Stomach smooth muscle (tissue), 2 donors: ENCODE data around the gene CPN2.

Source experiments
- H3K27ac ChIP-seq: one replicate; pipeline ENCODE4 v1.7.0; 2013; ENCODE audit warnings: mild to moderate bottlenecking, low read length, inconsistent platforms
- H3K27me3 ChIP-seq, 2 donors: one replicate each; pipeline ENCODE4 v1.7.0; 2013; ENCODE audit warnings: low read length in 2 of 2; ENCODE audit not compliant: insufficient read depth in 2 of 2, control insufficient read depth in 1 of 2
- H3K36me3 ChIP-seq, 2 donors: one replicate each; pipeline ENCODE4 v1.7.0; 2013; ENCODE audit warnings: low read length in 2 of 2; ENCODE audit not compliant: control insufficient read depth in 2 of 2, insufficient read depth in 2 of 2
- H3K4me1 ChIP-seq: one replicate; pipeline ENCODE4 v1.7.0; 2013; ENCODE audit warnings: low read length; ENCODE audit not compliant: control insufficient read depth, insufficient read depth
- H3K4me3 ChIP-seq, 2 donors: one replicate each; pipeline ENCODE4 v1.7.0; 2013; ENCODE audit warnings: low read length in 2 of 2
- H3K9ac ChIP-seq, 2 donors: one replicate each; pipeline ENCODE4 v1.7.0; 2013; ENCODE audit warnings: low read length in 2 of 2, mild to moderate bottlenecking in 1 of 2
- H3K9me3 ChIP-seq, 2 donors: one replicate each; pipeline ENCODE4 v1.7.0; 2013; ENCODE audit warnings: low read length in 2 of 2; ENCODE audit not compliant: control insufficient read depth in 2 of 2
- donor health status: healthy.
- donor health status: Pancreatic carcinoma.

The CPN2 gene

GRCh38 chr3:194304186-194304917 lies 46.8 kb downstream of the CPN2 start:
- H3K9me3 ChIP-seq, result no peaks in the 10 kb centered on the region
- H3K9ac ChIP-seq, result no peak overlapping the region
- no peak overlapping the region for H3K27ac ChIP-seq
- no peaks in the 10 kb centered on the region for H3K27me3 ChIP-seq
- H3K36me3 ChIP-seq, result no peaks in the 10 kb centered on the region
- H3K4me1 ChIP-seq, result peaks cover 7% of the 10 kb centered on the region
- no peak overlapping the region for H3K4me3 ChIP-seq

GRCh38 chr3:194303749-194304148 lies 47.4 kb downstream of the CPN2 start:
- H3K9me3 ChIP-seq, result no peaks in the 10 kb centered on the region
- no peaks in the 10 kb centered on the region for H3K27me3 ChIP-seq

GRCh38 chr3:194301730-194302129 lies 49.4 kb downstream of the CPN2 start:
- H3K9me3 ChIP-seq, result no peaks in the 10 kb centered on the region
- H3K36me3 ChIP-seq, result no peaks in the 10 kb centered on the region
- H3K4me1 ChIP-seq, result peaks cover 7% of the 10 kb centered on the region
- H3K4me3 ChIP-seq, result no peak overlapping the region
- no peak overlapping the region for H3K9ac ChIP-seq
- no peak overlapping the region for H3K27ac ChIP-seq
- no peaks in the 10 kb centered on the region for H3K27me3 ChIP-seq

More at GRCh38 chr3:194303749-194304148, 47.4 kb downstream of the CPN2 start:
- Histone ChIP-seq H3K4me1 (peaks cover 7% of the 10 kb centered on the region), H3K4me3 (no peak overlapping the region), H3K36me3 (no peaks in the 10 kb centered on the region), H3K27ac (no peak overlapping the region), H3K9ac (no peak overlapping the region)

GRCh38 chr3:194300936-194301335 lies 50.2 kb downstream of the CPN2 start:
- Histone ChIP-seq H3K9ac (no peak overlapping the region), H3K36me3 (no peaks in the 10 kb centered on the region), H3K27ac (peak overlapping the region; percentile 64), H3K4me3 (no peak overlapping the region), H3K9me3 (no peaks in the 10 kb centered on the region), H3K27me3 (peaks cover 0 to 2% of the 10 kb centered on the region in 2 donors), H3K4me1 (peaks cover 11% of the 10 kb centered on the region)

- H3K27ac ChIP-seq, result peak overlapping the region; percentile 64
Measured at GRCh38 chr3:194300382-194300758, 50.8 kb downstream of the CPN2 start.

GRCh38 chr3:194298331-194299227 lies 52.5 kb downstream of the CPN2 start:
- H3K27me3 ChIP-seq, result peaks cover 0 to 2% of the 10 kb centered on the region in 2 donors
- H3K27ac ChIP-seq, result no peak overlapping the region
- no peaks in the 10 kb centered on the region for H3K36me3 ChIP-seq
- H3K4me1 ChIP-seq, result peaks cover 11% of the 10 kb centered on the region
- H3K4me3 ChIP-seq, result no peak overlapping the region
- H3K9ac ChIP-seq, result no peak overlapping the region
- H3K9me3 ChIP-seq, result no peaks in the 10 kb centered on the region

More at GRCh38 chr3:194300382-194300758, 50.8 kb downstream of the CPN2 start:
- Histone ChIP-seq H3K36me3 (no peaks in the 10 kb centered on the region), H3K4me3 (no peak overlapping the region), H3K4me1 (peaks cover 11% of the 10 kb centered on the region), H3K27me3 (peaks cover 0 to 2% of the 10 kb centered on the region in 2 donors), H3K9ac (peak overlapping the region; percentile 41 to 51), H3K9me3 (no peaks in the 10 kb centered on the region)

GRCh38 chr3:194296454-194297263 lies 54.5 kb downstream of the CPN2 start:
- no peak overlapping the region for H3K9ac ChIP-seq
- no peaks in the 10 kb centered on the region for H3K9me3 ChIP-seq
- peak overlapping the region in 1 of 2 donors; percentile 47 for H3K4me3 ChIP-seq
- no peak overlapping the region for H3K27ac ChIP-seq
- H3K36me3 ChIP-seq, result no peaks in the 10 kb centered on the region
- peaks cover 0 to 2% of the 10 kb centered on the region in 2 donors for H3K27me3 ChIP-seq
- peaks cover 11% of the 10 kb centered on the region for H3K4me1 ChIP-seq

- Histone ChIP-seq H3K27ac (no peak overlapping the region), H3K27me3 (peaks cover 0 to 2% of the 10 kb centered on the region in 2 donors), H3K36me3 (no peaks in the 10 kb centered on the region), H3K4me1 (peaks cover 4% of the 10 kb centered on the region), H3K9ac (no peak overlapping the region), H3K4me3 (no peak overlapping the region), H3K9me3 (no peaks in the 10 kb centered on the region)
Measured at GRCh38 chr3:194294895-194295214, 56.3 kb downstream of the CPN2 start.

- Histone ChIP-seq H3K4me3 (no peak overlapping the region), H3K36me3 (no peaks in the 10 kb centered on the region), H3K4me1 (peaks cover 4% of the 10 kb centered on the region), H3K27ac (no peak overlapping the region), H3K9me3 (no peaks in the 10 kb centered on the region), H3K9ac (no peak overlapping the region), H3K27me3 (peaks cover 0 to 2% of the 10 kb centered on the region in 2 donors)
Measured at GRCh38 chr3:194294199-194294894, 56.8 kb downstream of the CPN2 start.
